GM23338 (cell line): ENCODE results near the gene AOPEP.

Experiments
- CTCF ChIP-seq, 2 experiments: fragments of 200-600 bp in 1 of 2; sonication (generic) in 1 of 2; conservative IDR thresholded peaks; 2 replicates each; pipeline versions ENCODE4 v1.5.1 to v1.6.1; 2016 to 2017; ENCODE audit warnings: antibody characterized with exemption in 2 of 2, low read depth in 2 of 2, mild to moderate bottlenecking in 2 of 2, moderate library complexity in 1 of 2
- EZH2 ChIP-seq: fragments of 200-600 bp; sonication (generic); IDR thresholded peaks from one replicate; pipeline ENCODE4 v1.8.0; 2017; ENCODE audit warnings: antibody characterized with exemption, mild to moderate bottlenecking, low read depth; ENCODE audit not compliant: unreplicated experiment
- EZH2phosphoT487 ChIP-seq: fragments of 200-600 bp; sonication (generic); IDR thresholded peaks from one replicate; pipeline ENCODE4 v1.8.1; 2018; ENCODE audit warnings: antibody characterized with exemption; ENCODE audit not compliant: unreplicated experiment
- JUNB ChIP-seq: IDR thresholded peaks from one replicate; pipeline ENCODE4 v1.6.1; 2016; ENCODE audit warnings: antibody characterized with exemption; ENCODE audit not compliant: unreplicated experiment
- POLR2AphosphoS5 ChIP-seq: IDR thresholded peaks from 2 replicates; pipeline ENCODE4 v1.6.1; 2016; ENCODE audit warnings: antibody characterized with exemption, low read depth
- REST ChIP-seq: IDR thresholded peaks from one replicate; pipeline ENCODE4 v1.6.1; 2018; ENCODE audit warnings: antibody characterized with exemption; ENCODE audit not compliant: unreplicated experiment

- TF ChIP-seq EZH2 (no peak), CTCF (conservative IDR thresholded peaks at IDR 0.05; ENCODE audit: low read depth in 2 of 2) (no peak), EZH2phosphoT487 (no peak), JUNB (no peak), POLR2AphosphoS5 (no peak), REST (no peak)
These were observed 140.9 kb downstream of the AOPEP start for GRCh38 chr9:94867281-94867841.
